OCI-LY7 (cell line): ENCODE data around the gene PRKAG2. TPM values are rescaled to one million over a fixed set of nuclear protein-coding genes. Genes with fewer than 3 reads are reported as not detected.

ENCODE experiments used
- BruUV-seq: library from RNA; stranded (reverse); fragments of 400-500 nt; replicated peaks from 2 replicates; lab custom pipeline; 2021; lab: Mats Ljungman, UMichigan
- CTCF ChIA-PET: fragments of 300-600 bp; sonication (Branson Sonifier 250); formaldehyde crosslinking; loops from one replicate; lab custom pipeline; 2022; ENCODE audit warnings: antibody characterized with exemption; ENCODE audit not compliant: unreplicated experiment; lab: Charles Lee
- POLR2A ChIA-PET: fragments of 300-600 bp; sonication (Branson Sonifier 250); formaldehyde crosslinking; loops from one replicate; lab custom pipeline; 2022; ENCODE audit warnings: antibody characterized with exemption; lab: Charles Lee
- DNase-seq: peaks from one replicate; pipeline ENCODE4 v3.0.0-alpha.2; 2015; ENCODE audit warnings: low spot score
- H2AFZ ChIP-seq: fragments of 200-600 bp; sonication (generic), shearing (Covaris generic); 2 replicates; pipeline ENCODE4 v1.6.1; 2014; ENCODE audit warnings: mild to moderate bottlenecking, antibody characterized with exemption, low read length, moderate library complexity
- H3K27ac ChIP-seq: fragments of 200-600 bp; sonication (generic); 2 replicates; pipeline ENCODE4 v1.5.1; 2014; ENCODE audit warnings: mixed run types, low read depth, mild to moderate bottlenecking, moderate library complexity, low read length, inconsistent platforms; ENCODE audit not compliant: poor library complexity, severe bottlenecking
- H3K36me3 ChIP-seq: fragments of 200-600 bp; sonication (generic); 2 replicates; pipeline ENCODE4 v1.6.1; 2014; ENCODE audit warnings: mild to moderate bottlenecking, antibody characterized with exemption, low read length, moderate library complexity, mixed read lengths; ENCODE audit not compliant: insufficient read depth
- H3K4me1 ChIP-seq: fragments of 200-600 bp; sonication (generic); 2 replicates; pipeline ENCODE4 v1.5.1; 2014; ENCODE audit warnings: mild to moderate bottlenecking, low read length; ENCODE audit not compliant: insufficient read depth, poor library complexity, severe bottlenecking
- H3K4me2 ChIP-seq: fragments of 200-600 bp; sonication (generic); 2 replicates; pipeline ENCODE4 v1.6.1; 2014; ENCODE audit warnings: mild to moderate bottlenecking, low read length
- H3K4me3 ChIP-seq: fragments of 200-600 bp; sonication (generic); 2 replicates; pipeline ENCODE4 v1.5.1; 2014; ENCODE audit warnings: mild to moderate bottlenecking, low read depth, low read length; ENCODE audit not compliant: poor library complexity, severe bottlenecking
- H3K79me2 ChIP-seq: fragments of 200-600 bp; sonication (generic); 2 replicates; pipeline ENCODE4 v1.6.1; 2016; ENCODE audit warnings: low read depth, mild to moderate bottlenecking, low read length, moderate library complexity, mixed read lengths; ENCODE audit not compliant: insufficient read depth
- H3K9me2 ChIP-seq: fragments of 200-600 bp; sonication (generic); 2 replicates; pipeline ENCODE4 v1.6.1; 2016; ENCODE audit warnings: mild to moderate bottlenecking, low read length, mixed read lengths; ENCODE audit not compliant: insufficient read depth
- H3K9me3 ChIP-seq: fragments of 200-600 bp; sonication (generic); 2 replicates; pipeline ENCODE4 v1.6.1; 2014; ENCODE audit warnings: mild to moderate bottlenecking, mixed run types, low read length, mixed read lengths
- H4K20me1 ChIP-seq: fragments of 200-600 bp; sonication (generic); 2 replicates; pipeline ENCODE4 v1.6.1; 2014; ENCODE audit warnings: mild to moderate bottlenecking, antibody characterized with exemption, low read length, moderate library complexity, mixed read lengths; ENCODE audit not compliant: insufficient read depth
- EZH2phosphoT487 ChIP-seq: fragments of 200-600 bp; sonication (generic); IDR thresholded peaks from 2 replicates; pipeline ENCODE4 v1.6.1; 2018; ENCODE audit warnings: low read depth, borderline replicate concordance, mild to moderate bottlenecking, mixed run types, antibody characterized with exemption, low read length, moderate library complexity, mixed read lengths
- intact Hi-C: fragments of 100-400 bp; cut with micrococcal nuclease; formaldehyde crosslinking; loops from one replicate; pipeline ENCODE4 v1.10.0; 2022; ENCODE audit not compliant: unreplicated experiment
- total RNA-seq, 2 experiments: library from RNA; depleted of rRNA in 1 of 2; stranded (reverse); fragments of >200 nt in 1 of 2; shearing (Covaris generic) in 1 of 2; gene quantifications; 2 replicates each; pipeline ENCODE4 v1.2.3, GENCODE V29; 2014 to 2022
- TF ChIP-seq, protein P1 (sequence below): fragments of 200-600 bp; sonication (generic); conservative IDR thresholded peaks from 2 replicates; pipeline ENCODE4 v1.5.1; 2014; ENCODE audit warnings: mild to moderate bottlenecking, antibody characterized with exemption, low read length, moderate library complexity, mixed read lengths

Gene PRKAG2
- total RNA-seq, 2 experiments from 2014 or later, result 1.2 to 5.1 TPM

DNA sequence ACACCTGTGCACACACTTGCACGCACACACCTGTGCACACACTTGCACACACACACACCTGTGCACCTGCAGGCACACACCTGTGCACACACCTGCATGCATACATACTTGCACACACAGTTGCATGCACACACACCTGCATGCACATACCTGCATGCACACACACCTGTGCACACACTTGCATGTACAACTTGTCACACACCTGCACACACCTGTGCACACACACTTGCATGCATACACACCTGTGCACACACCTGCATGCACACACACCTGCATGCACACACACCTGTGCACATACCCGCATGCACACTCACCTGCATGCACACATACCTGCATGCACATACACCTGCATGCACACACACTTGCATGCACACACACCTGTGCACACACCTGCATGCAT is 207.2 kb downstream of the PRKAG2 start:
- TF ChIP-seq, protein P1, sequence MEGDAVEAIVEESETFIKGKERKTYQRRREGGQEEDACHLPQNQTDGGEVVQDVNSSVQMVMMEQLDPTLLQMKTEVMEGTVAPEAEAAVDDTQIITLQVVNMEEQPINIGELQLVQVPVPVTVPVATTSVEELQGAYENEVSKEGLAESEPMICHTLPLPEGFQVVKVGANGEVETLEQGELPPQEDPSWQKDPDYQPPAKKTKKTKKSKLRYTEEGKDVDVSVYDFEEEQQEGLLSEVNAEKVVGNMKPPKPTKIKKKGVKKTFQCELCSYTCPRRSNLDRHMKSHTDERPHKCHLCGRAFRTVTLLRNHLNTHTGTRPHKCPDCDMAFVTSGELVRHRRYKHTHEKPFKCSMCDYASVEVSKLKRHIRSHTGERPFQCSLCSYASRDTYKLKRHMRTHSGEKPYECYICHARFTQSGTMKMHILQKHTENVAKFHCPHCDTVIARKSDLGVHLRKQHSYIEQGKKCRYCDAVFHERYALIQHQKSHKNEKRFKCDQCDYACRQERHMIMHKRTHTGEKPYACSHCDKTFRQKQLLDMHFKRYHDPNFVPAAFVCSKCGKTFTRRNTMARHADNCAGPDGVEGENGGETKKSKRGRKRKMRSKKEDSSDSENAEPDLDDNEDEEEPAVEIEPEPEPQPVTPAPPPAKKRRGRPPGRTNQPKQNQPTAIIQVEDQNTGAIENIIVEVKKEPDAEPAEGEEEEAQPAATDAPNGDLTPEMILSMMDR, result no peak
- TF ChIP-seq EZH2phosphoT487, result no peak
- Histone ChIP-seq H3K4me1 (no peaks in the 10 kb centered on the region), H3K4me3 (no peak overlapping the region), H3K4me2 (no peak overlapping the region), H4K20me1 (no peaks in the 10 kb centered on the region), H3K79me2 (no peaks in the 10 kb centered on the region), H3K27ac (no peak overlapping the region), H3K9me3 (no peaks in the 10 kb centered on the region), H3K9me2 (no peaks in the 10 kb centered on the region), H3K36me3 (no peaks in the 10 kb centered on the region), H2AFZ (no peak overlapping the region)
- intact Hi-C loops, result no loop called here
- DNase-seq, result no peak
- ChIA-PET CTCF (no interaction called here), POLR2A (no interaction called here)
- no TSS peak for BruUV-seq

DNA sequence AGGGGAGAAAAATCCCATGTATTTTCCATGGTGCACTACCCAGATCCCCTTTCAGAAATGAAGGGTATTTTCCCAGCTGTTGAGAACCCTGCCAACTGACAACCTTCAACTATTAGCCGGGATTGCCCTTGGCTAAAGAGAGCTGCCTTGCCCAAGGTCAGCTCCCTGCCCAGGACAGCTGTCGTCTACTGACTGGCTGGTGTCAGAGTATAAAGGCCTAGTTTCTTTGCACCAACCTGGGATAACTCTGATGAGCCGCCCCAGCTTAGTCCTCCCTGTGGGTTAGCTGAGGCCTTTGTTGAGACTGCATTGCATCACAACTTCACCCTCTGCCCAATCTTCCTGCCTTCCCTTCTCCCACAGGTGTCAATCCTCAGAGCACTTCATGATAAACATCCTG is 210.0 kb downstream of the PRKAG2 start:
- CTCF ChIA-PET, result no interaction called here
- intact Hi-C loops, result no loop called here
- H3K4me2 ChIP-seq, result no peak overlapping the region
- H2AFZ ChIP-seq, result no peak overlapping the region
- no peaks in the 10 kb centered on the region for H3K4me1 ChIP-seq
- no peaks in the 10 kb centered on the region for H4K20me1 ChIP-seq
- POLR2A ChIA-PET, result no interaction called here
- DNase-seq, result no peak
- no peaks in the 10 kb centered on the region for H3K9me2 ChIP-seq
- TF ChIP-seq, protein P1, result no peak
- no peak for TF ChIP-seq EZH2phosphoT487
- BruUV-seq, result no TSS peak
- H3K79me2 ChIP-seq, result no peaks in the 10 kb centered on the region
- H3K4me3 ChIP-seq, result no peak overlapping the region
- H3K9me3 ChIP-seq, result no peaks in the 10 kb centered on the region
- no peak overlapping the region for H3K27ac ChIP-seq
- no peaks in the 10 kb centered on the region for H3K36me3 ChIP-seq

DNA sequence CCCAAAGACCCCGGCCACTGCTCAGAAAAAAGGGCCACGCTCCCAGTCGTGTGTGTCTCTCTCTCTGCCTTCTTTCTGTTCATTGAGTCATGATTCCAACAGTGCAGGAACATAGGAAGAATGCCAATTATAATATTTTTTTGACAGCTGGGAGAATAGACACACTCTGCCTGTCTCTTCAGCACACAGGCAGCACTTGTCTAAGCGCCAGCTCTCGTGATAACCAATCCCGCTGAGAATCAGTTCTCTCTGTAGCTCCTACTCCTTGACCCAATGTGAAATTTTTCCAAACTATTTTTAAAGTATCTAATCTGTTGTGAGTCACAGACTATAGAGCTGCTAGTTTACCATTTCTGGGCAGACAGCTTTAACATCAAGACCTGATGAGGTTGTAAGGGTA is 211.5 kb downstream of the PRKAG2 start:
- H2AFZ ChIP-seq, result no peak overlapping the region
- H3K4me3 ChIP-seq, result no peak overlapping the region
- H3K79me2 ChIP-seq, result no peaks in the 10 kb centered on the region
- no peak for DNase-seq
- H3K9me2 ChIP-seq, result no peaks in the 10 kb centered on the region
- H3K36me3 ChIP-seq, result no peaks in the 10 kb centered on the region
- intact Hi-C loops, result no loop called here
- TF ChIP-seq, protein P1, result no peak
- TF ChIP-seq EZH2phosphoT487, result no peak
- no peaks in the 10 kb centered on the region for H3K9me3 ChIP-seq
- H4K20me1 ChIP-seq, result no peaks in the 10 kb centered on the region
- H3K4me2 ChIP-seq, result no peak overlapping the region
- BruUV-seq, result no TSS peak
- ChIA-PET CTCF (interaction anchor here (0.6 kb wide), 1 partner anchor 94 kb away, joined by 3 read pairs; no protein-coding TSS in a partner anchor), POLR2A (interaction anchor here (1.0 kb wide), 1 partner anchor 34 kb away, joined by 3 read pairs; no protein-coding TSS in a partner anchor)
- no peaks in the 10 kb centered on the region for H3K4me1 ChIP-seq
- no peak overlapping the region for H3K27ac ChIP-seq
